Right lobe of liver (tissue), 6 donors: ENCODE measurements around the gene CYGB. TPM values are rescaled to one million over a fixed set of nuclear protein-coding genes. Genes with fewer than 3 reads are reported as not detected.
A peak's percentile ranks its signal among the peaks of the same experiment; 100 is the strongest.

Source experiments
- ATAC-seq, 4 donors: fragments of 200-7000 bp; cut with Tn5 transposase; one replicate each; pipeline ENCODE4 v1.9.1; 2020; ENCODE audit warnings: mild to moderate bottlenecking in 4 of 4, moderate library complexity in 4 of 4
- DNase-seq, 3 donors: peaks; one replicate each; pipeline ENCODE4 v3.0.0-alpha.2; 2020
- H3K27ac ChIP-seq, 3 donors: fragments of 200-600 bp; one replicate each; pipeline ENCODE4 v1.8.0; 2022
- H3K27me3 ChIP-seq, 2 donors: fragments of 200-600 bp; one replicate each; pipeline ENCODE4 v1.8.0; 2022
- H3K36me3 ChIP-seq, 4 donors: fragments of 200-600 bp; sonication (generic) in 1 of 4; one replicate each; pipeline versions ENCODE4 v1.5.1 to v1.8.0; 2017 to 2022; ENCODE audit warnings: control low read depth in 1 of 4
- H3K4me1 ChIP-seq, 4 donors: fragments of 200-600 bp; sonication (generic) in 1 of 4; one replicate each; pipeline versions ENCODE4 v1.5.1 to v1.8.0; 2017 to 2022; ENCODE audit warnings: control low read depth in 1 of 4
- H3K4me3 ChIP-seq, 3 donors: fragments of 200-600 bp; one replicate each; pipeline ENCODE4 v1.8.0; 2022
- H3K9me3 ChIP-seq, 4 donors: fragments of 200-600 bp; sonication (generic) in 1 of 4; one replicate each; pipeline versions ENCODE4 v1.5.1 to v1.8.0; 2017 to 2022; ENCODE audit warnings: control low read depth in 1 of 4
- CTCF ChIP-seq, 4 donors: fragments of 200-600 bp in 3 of 4; fragments of 450-650 bp in 1 of 4; IDR thresholded peaks; one replicate each; pipeline versions ENCODE4 v1.5.1 to v1.8.0; 2016 to 2022; ENCODE audit warnings: antibody characterized with exemption in 4 of 4, mild to moderate bottlenecking in 2 of 4
- POLR2A ChIP-seq: fragments of 450-650 bp; IDR thresholded peaks from one replicate; pipeline ENCODE4 v1.6.1; 2017; ENCODE audit warnings: antibody characterized with exemption, mild to moderate bottlenecking
- WGBS: methylation state at CpG from one replicate; pipeline ENCODE4 v1.1.6; 2018; ENCODE audit warnings: low coverage, low lambda C conversion rate; ENCODE audit not compliant: insufficient coverage; ENCODE audit errors: missing lambda C conversion rate; 5-methylcytosine and 5-hydroxymethylcytosine counted together
- intact Hi-C, 2 donors: fragments of 100-400 bp; cut with DNase I; formaldehyde crosslinking; loops; one replicate each; pipeline versions ENCODE4 v1.11.2 to v1.14.1; 2022
- total RNA-seq, 6 experiments: library from RNA; depleted of rRNA in 2 of 6; stranded (reverse); fragments of >200 nt in 2 of 6; fragmentation: NEBNext Ultra II Directional in 3 of 6; extraction: Animal tissue kit (Norgen Biotek cat#: 25700) in 3 of 6; gene quantifications; one replicate each; pipeline versions ENCODE4 v1.1.0 to v1.2.4, GENCODE V29; 2016 to 2023
- donor health status: DM: no; HTN: yes; CAD: no.
- donor health status: DM: no; HTN: no; CAD: no.
- donor health status: DM: no; HTN: no; CAD: no.
- donor health status: DM: no; HTN: yes; CAD: no.
- donor health status: DM: no; HTN: yes; CAD: no.

Gene CYGB
- total RNA-seq, 6 experiments from 2014 or later, result 1.8 to 4.1 (median 3.1) TPM

- Histone ChIP-seq H3K4me3 (peak within 1 kb of the TSS; percentile 80 to 91 (median 82)), H3K36me3 (no peaks in the 10 kb centered on the region), H3K27me3 (no peaks in the 10 kb centered on the region), H3K4me1 (peaks cover 0 to 36% (median 3%) of the 10 kb centered on the region in 4 donors), H3K9me3 (no peaks in the 10 kb centered on the region), H3K27ac (peak within 1 kb of the TSS; percentile 70 to 90 (median 72))
- intact Hi-C loops, result loop anchor here in 1 of 2 donors (10.0 kb wide), 1 partner anchor 96 kb away; no protein-coding TSS in a partner anchor
- 9% methylated on average over 8 of the region's 72 CpGs for WGBS
- peak; percentile 94 for TF ChIP-seq POLR2A
- TF ChIP-seq CTCF (IDR thresholded peaks at IDR 0.05), result no peak
- ATAC-seq (peak; percentile 81 to 94 (median 92)), DNase-seq (peak; percentile 95 to 96 (median 96))
Measured at GRCh38 chr17:76501018-76501826, 36.3 kb downstream of the CYGB start, which contains the start of gene RHBDF2. TSS of gene RHBDF2 (minus strand) at chr17:76501423. CDS start at chr17:76481524, 19,899 bp downstream.

- H3K4me3 ChIP-seq, result peak overlapping the region; percentile 80 to 91 (median 82)
- ATAC-seq (no peak), DNase-seq (no peak)
- WGBS, result no CpG with 5 or more reads among the region's 10 CpGs
- no peaks in the 10 kb centered on the region for H3K9me3 ChIP-seq
- TF ChIP-seq POLR2A, result no peak
- no peak for TF ChIP-seq CTCF (IDR thresholded peaks at IDR 0.05)
- intact Hi-C loops, result loop anchor here in 1 of 2 donors (10.0 kb wide), 1 partner anchor 96 kb away; no protein-coding TSS in a partner anchor
- H3K36me3 ChIP-seq, result no peaks in the 10 kb centered on the region
- H3K4me1 ChIP-seq, result peaks cover 0 to 36% (median 3%) of the 10 kb centered on the region in 4 donors
- H3K27me3 ChIP-seq, result no peaks in the 10 kb centered on the region
- peak overlapping the region; percentile 70 to 90 (median 72) for H3K27ac ChIP-seq
Measured at GRCh38 chr17:76500747-76501017, 36.8 kb downstream of the CYGB start.

- 38% methylated on average over 9 of the region's 17 CpGs for WGBS
- ATAC-seq (no peak), DNase-seq (no peak)
- Histone ChIP-seq H3K4me1 (peaks cover 0 to 36% (median 3%) of the 10 kb centered on the region in 4 donors), H3K27ac (peak overlapping the region; percentile 70 to 90 (median 72)), H3K36me3 (no peaks in the 10 kb centered on the region), H3K27me3 (no peaks in the 10 kb centered on the region), H3K4me3 (peak overlapping the region; percentile 80 to 91 (median 82)), H3K9me3 (no peaks in the 10 kb centered on the region)
- intact Hi-C loops, result loop anchor here in 1 of 2 donors (10.0 kb wide), 1 partner anchor 95 kb away; no protein-coding TSS in a partner anchor
- no peak for TF ChIP-seq CTCF (IDR thresholded peaks at IDR 0.05)
- TF ChIP-seq POLR2A, result no peak
Measured at GRCh38 chr17:76500074-76500746, 37.3 kb downstream of the CYGB start.

GRCh38 chr17:76499267-76499667, 38.2 kb downstream of the CYGB start:
- intact Hi-C loops, result no loop called here
- 40% methylated on average over 4 of the region's 5 CpGs for WGBS
- Histone ChIP-seq H3K36me3 (no peaks in the 10 kb centered on the region), H3K4me3 (no peak overlapping the region), H3K4me1 (peaks cover 0 to 36% (median 3%) of the 10 kb centered on the region in 4 donors), H3K9me3 (no peaks in the 10 kb centered on the region), H3K27ac (peak overlapping the region in 2 of 3 donors; percentile 24 to 90), H3K27me3 (no peaks in the 10 kb centered on the region)
- TF ChIP-seq POLR2A (no peak), CTCF (IDR thresholded peaks at IDR 0.05) (no peak)
- ATAC-seq (no peak), DNase-seq (no peak)
